ENCODE results near the gene PROKR1.

Gene PROKR1

GRCh38 chr2:68620772-68621171 is 22.6 kb upstream of the PROKR1 start:
- Histone ChIP-seq H3K4me1 (ENCODE audit: insufficient read depth, low read length, poor library complexity, severe bottlenecking) (no peaks in the 10 kb centered on the region), H2AFZ (ENCODE audit: low read length) (no peak overlapping the region), H3K4me3 (ENCODE audit: low read length, poor library complexity, severe bottlenecking) (no peak overlapping the region), H3K9me3 (ENCODE audit: insufficient read depth, low read depth, low read length) (no peaks in the 10 kb centered on the region), H3K9ac (ENCODE audit: low read depth, low read length, poor library complexity, severe bottlenecking) (no peak overlapping the region), H3K9me2 (replicated peaks; ENCODE audit: low read depth, low read length) (no peaks in the 10 kb centered on the region), H3F3A (ENCODE audit: low read depth) (no peaks in the 10 kb centered on the region), H3K36me3 (ENCODE audit: insufficient read depth, low read length) (no peaks in the 10 kb centered on the region), H3K79me2 (ENCODE audit: insufficient read depth, low read length) (no peaks in the 10 kb centered on the region), H3K27me3 (ENCODE audit: insufficient read depth, low read length, poor library complexity, severe bottlenecking) (no peaks in the 10 kb centered on the region), H4K20me1 (ENCODE audit: insufficient read depth, low read length, poor library complexity, severe bottlenecking) (no peaks in the 10 kb centered on the region), H3K4me2 (ENCODE audit: low read depth, low read length, poor library complexity, severe bottlenecking) (no peak overlapping the region)
- TF ChIP-seq EZH2phosphoT487 (IDR thresholded peaks at IDR 0.05; ENCODE audit: borderline replicate concordance) (no peak), CTCF (conservative IDR thresholded peaks at IDR 0.05; ENCODE audit: low read length) (no peak)

GRCh38 chr2:68623820-68624219 is 19.6 kb upstream of the PROKR1 start:
- Histone ChIP-seq H3K27me3 (ENCODE audit: insufficient read depth, low read length, poor library complexity, severe bottlenecking) (no peaks in the 10 kb centered on the region), H2AFZ (ENCODE audit: low read length) (no peak overlapping the region), H3K4me3 (ENCODE audit: low read length, poor library complexity, severe bottlenecking) (no peak overlapping the region), H3F3A (ENCODE audit: low read depth) (no peaks in the 10 kb centered on the region), H3K4me2 (ENCODE audit: low read depth, low read length, poor library complexity, severe bottlenecking) (no peak overlapping the region), H3K9me2 (replicated peaks; ENCODE audit: low read depth, low read length) (no peaks in the 10 kb centered on the region), H3K9ac (ENCODE audit: low read depth, low read length, poor library complexity, severe bottlenecking) (no peak overlapping the region), H3K9me3 (ENCODE audit: insufficient read depth, low read depth, low read length) (no peaks in the 10 kb centered on the region), H3K79me2 (ENCODE audit: insufficient read depth, low read length) (no peaks in the 10 kb centered on the region), H3K36me3 (ENCODE audit: insufficient read depth, low read length) (no peaks in the 10 kb centered on the region), H4K20me1 (ENCODE audit: insufficient read depth, low read length, poor library complexity, severe bottlenecking) (no peaks in the 10 kb centered on the region), H3K4me1 (ENCODE audit: insufficient read depth, low read length, poor library complexity, severe bottlenecking) (no peaks in the 10 kb centered on the region)
- TF ChIP-seq CTCF (conservative IDR thresholded peaks at IDR 0.05; ENCODE audit: low read length): no peak
- TF ChIP-seq EZH2phosphoT487 (IDR thresholded peaks at IDR 0.05; ENCODE audit: borderline replicate concordance): no peak

- Histone ChIP-seq H3K9ac (ENCODE audit: low read depth, low read length, poor library complexity, severe bottlenecking) (no peak overlapping the region), H3F3A (ENCODE audit: low read depth) (no peaks in the 10 kb centered on the region), H3K9me3 (ENCODE audit: insufficient read depth, low read depth, low read length) (no peaks in the 10 kb centered on the region), H3K4me3 (ENCODE audit: low read length, poor library complexity, severe bottlenecking) (no peak overlapping the region), H3K4me1 (ENCODE audit: insufficient read depth, low read length, poor library complexity, severe bottlenecking) (no peaks in the 10 kb centered on the region), H3K79me2 (ENCODE audit: insufficient read depth, low read length) (no peaks in the 10 kb centered on the region), H3K27me3 (ENCODE audit: insufficient read depth, low read length, poor library complexity, severe bottlenecking) (no peaks in the 10 kb centered on the region), H2AFZ (ENCODE audit: low read length) (no peak overlapping the region), H3K36me3 (ENCODE audit: insufficient read depth, low read length) (no peaks in the 10 kb centered on the region), H3K9me2 (replicated peaks; ENCODE audit: low read depth, low read length) (no peaks in the 10 kb centered on the region), H4K20me1 (ENCODE audit: insufficient read depth, low read length, poor library complexity, severe bottlenecking) (no peaks in the 10 kb centered on the region), H3K4me2 (ENCODE audit: low read depth, low read length, poor library complexity, severe bottlenecking) (no peak overlapping the region)
- no peak for TF ChIP-seq EZH2phosphoT487 (IDR thresholded peaks at IDR 0.05; ENCODE audit: borderline replicate concordance)
- no peak for TF ChIP-seq CTCF (conservative IDR thresholded peaks at IDR 0.05; ENCODE audit: low read length)
Measured at GRCh38 chr2:68627615-68628014, 15.8 kb upstream of the PROKR1 start.

Data from Loucy (cell line).